Stomach (tissue), 9 donors: ENCODE data around the gene EPB41L4B. TPM values are rescaled to one million over a fixed set of nuclear protein-coding genes. Genes with fewer than 3 reads are reported as not detected.

Experiments used
- DNase-seq, 2 donors: peaks; one replicate each; pipeline versions ENCODE4 v3.0.0 to v3.0.0-alpha.2; 2013 to 2019
- H3K27ac ChIP-seq, 5 donors: fragments of 200-600 bp in 4 of 5; sonication (generic) in 4 of 5; one replicate each; pipeline ENCODE4 v1.5.1; 2013 to 2019; ENCODE audit warnings: mild to moderate bottlenecking in 1 of 5, moderate library complexity in 1 of 5
- H3K27me3 ChIP-seq, 3 donors: fragments of 200-600 bp; sonication (generic); one replicate each; pipeline ENCODE4 v1.5.1; 2017 to 2019; ENCODE audit warnings: mixed run types in 1 of 3
- H3K36me3 ChIP-seq, 4 donors: fragments of 200-600 bp; sonication (generic); 1 replicate in 3 of 4; 2 replicates in 1 of 4; pipeline ENCODE4 v1.5.1; 2016 to 2019
- H3K4me1 ChIP-seq, 4 donors: fragments of 200-600 bp; sonication (generic); one replicate each; pipeline ENCODE4 v1.5.1; 2016 to 2019
- H3K4me3 ChIP-seq, 4 donors: fragments of 200-600 bp; sonication (generic) in 3 of 4; one replicate each; pipeline ENCODE4 v1.5.1; 2016 to 2019; ENCODE audit warnings: mild to moderate bottlenecking in 1 of 4
- H3K9me3 ChIP-seq, 4 donors: fragments of 200-600 bp; sonication (generic); one replicate each; pipeline ENCODE4 v1.5.1; 2016 to 2019
- CTCF ChIP-seq, 7 experiments: fragments of 450-650 bp in 4 of 7; fragments of 200-600 bp in 3 of 7; sonication (generic) in 3 of 7; IDR thresholded peaks; one replicate each; pipeline ENCODE4 v1.5.1; 2016 to 2019; ENCODE audit warnings: antibody characterized with exemption in 7 of 7, control low read depth in 2 of 7, mild to moderate bottlenecking in 1 of 7
- EP300 ChIP-seq: sonication (generic); formaldehyde crosslinking; IDR thresholded peaks from one replicate; pipeline ENCODE4 v1.6.1; 2017; ENCODE audit warnings: antibody characterized with exemption
- POLR2A ChIP-seq, 4 donors: fragments of 450-650 bp; IDR thresholded peaks; one replicate each; pipeline ENCODE4 v1.6.1; 2016; ENCODE audit warnings: antibody characterized with exemption in 4 of 4, control low read depth in 2 of 4, mild to moderate bottlenecking in 1 of 4, moderate library complexity in 1 of 4
- POLR2AphosphoS5 ChIP-seq, 3 donors: sonication (generic); formaldehyde crosslinking; IDR thresholded peaks; one replicate each; pipeline ENCODE4 v1.6.1; 2016; ENCODE audit warnings: antibody characterized with exemption in 3 of 3
- WGBS, 5 donors: extraction: QIAGEN DNeasy Blood & Tissue Kit in 3 of 5; methylation state at CpG; one replicate each; pipeline versions ENCODE4 v1.1.5 to v1.1.7; 2013 to 2018; 5-methylcytosine and 5-hydroxymethylcytosine counted together
- intact Hi-C: fragments of 100-400 bp; cut with DNase I; formaldehyde crosslinking; loops from one replicate; pipeline ENCODE4 v1.15.1; 2023; ENCODE audit warnings: low total_unique reads
- polyA plus RNA-seq, 3 donors: library from polyadenylated mRNA; stranded (reverse); fragments of 200-250 nt; gene quantifications; one replicate each; pipeline ENCODE4 v1.2.3, GENCODE V29; 2013
- total RNA-seq, 5 donors: library from RNA; depleted of rRNA; stranded (reverse); fragments of >200 nt; gene quantifications; one replicate each; pipeline versions ENCODE4 v1.1.0 to v1.2.3, GENCODE V29; 2014 to 2016
- donor health status: healthy with polysubstance abuse.
- donor health status: Bipolar disorder and iron deficiency.
- donor health status: healthy.

EPB41L4B gene
- total and polyA plus RNA-seq, 8 donors: 9.2 to 52.4 (median 24.4) TPM

GRCh38 chr9:109317979-109318741, 2.7 kb downstream of the EPB41L4B start:
- Histone ChIP-seq H3K4me3 (peak overlapping the region in 3 of 4 donors; percentile 52 to 62 (median 58)), H3K4me1 (peaks cover 32 to 63% (median 60%) of the 10 kb centered on the region in 4 donors), H3K27ac (peak overlapping the region; percentile 74 to 84 (median 81)), H3K27me3 (peaks cover 0 to 61% (median 13%) of the 10 kb centered on the region in 3 donors), H3K36me3 (no peaks in the 10 kb centered on the region), H3K9me3 (no peaks in the 10 kb centered on the region)
- intact Hi-C loops: loop anchor here (5.0 kb wide), 1 partner anchor 71 kb away; no protein-coding TSS in a partner anchor
- 23 to 43% (median 33%) methylated on average over 13 of the region's 13 CpGs for WGBS, 5 donors
- TF ChIP-seq EP300 (no peak), POLR2A (IDR thresholded peaks at IDR 0.05) (no peak), CTCF (IDR thresholded peaks at IDR 0.05) (no peak), POLR2AphosphoS5 (IDR thresholded peaks at IDR 0.05) (no peak)
- peak in 1 of 2 donors; percentile 30 for DNase-seq

GRCh38 chr9:109317311-109317978, 3.4 kb downstream of the EPB41L4B start:
- Histone ChIP-seq H3K4me3 (peak overlapping the region in 1 of 4 donors; percentile 62), H3K4me1 (peaks cover 33 to 67% (median 65%) of the 10 kb centered on the region in 4 donors), H3K9me3 (no peaks in the 10 kb centered on the region), H3K27ac (peak overlapping the region; percentile 71 to 84 (median 79)), H3K36me3 (no peaks in the 10 kb centered on the region), H3K27me3 (peaks cover 0 to 60% (median 13%) of the 10 kb centered on the region in 3 donors)
- DNase-seq: peak in 1 of 2 donors; percentile 12
- WGBS, 5 donors: 46 to 75% (median 54%) methylated on average over 13 of the region's 13 CpGs
- TF ChIP-seq CTCF (IDR thresholded peaks at IDR 0.05) (no peak), POLR2AphosphoS5 (IDR thresholded peaks at IDR 0.05) (no peak), EP300 (no peak), POLR2A (IDR thresholded peaks at IDR 0.05) (no peak)
- intact Hi-C loops: loop anchor here (5.0 kb wide), 1 partner anchor 70 kb away; no protein-coding TSS in a partner anchor

GRCh38 chr9:109316207-109316640, 4.6 kb downstream of the EPB41L4B start:
- WGBS, 5 donors: 23 to 51% (median 32%) methylated on average over 12 of the region's 12 CpGs
- peaks cover 36 to 72% (median 62%) of the 10 kb centered on the region in 4 donors for H3K4me1 ChIP-seq
- intact Hi-C loops: loop anchor here (5.0 kb wide), 1 partner anchor 69 kb away; no protein-coding TSS in a partner anchor

More at GRCh38 chr9:109316207-109316640, 4.6 kb downstream of the EPB41L4B start:
- Histone ChIP-seq H3K27ac (peak overlapping the region; percentile 71 to 84 (median 79)), H3K27me3 (peaks cover 0 to 48% (median 13%) of the 10 kb centered on the region in 3 donors), H3K9me3 (no peaks in the 10 kb centered on the region), H3K4me3 (no peak overlapping the region), H3K36me3 (no peaks in the 10 kb centered on the region)
- TF ChIP-seq CTCF (IDR thresholded peaks at IDR 0.05) (peak in 1 of 7 experiments; percentile 20), POLR2AphosphoS5 (IDR thresholded peaks at IDR 0.05) (peak in 2 of 3 donors; percentile 85 to 91), EP300 (no peak), POLR2A (IDR thresholded peaks at IDR 0.05) (peak in 1 of 4 donors; percentile 79)
- peak; percentile 92 to 96 for DNase-seq
